ENCODE results near the gene TPGS2. TPM values are rescaled to one million over a fixed set of nuclear protein-coding genes. Genes with fewer than 3 reads are reported as not detected.

TPGS2 gene
- total and polyA plus RNA-seq, 3 donors from 2014 or later, result 338 to 628 (median 546) TPM

GRCh38 chr18:36761186-36761698, 67.6 kb downstream of the TPGS2 start:
- TF ChIP-seq POLR2A (IDR thresholded peaks at IDR 0.05) (no peak), CTCF (IDR thresholded peaks at IDR 0.05) (no peak)
- Histone ChIP-seq H3K27ac (no peak overlapping the region), H3K4me3 (peak overlapping the region in 1 of 2 donors; percentile 36), H3K9me3 (no peaks in the 10 kb centered on the region), H3K27me3 (no peaks in the 10 kb centered on the region), H3K36me3 (ENCODE audit: low read depth, missing control alignments) (no peaks in the 10 kb centered on the region), H3K4me1 (no peaks in the 10 kb centered on the region)
- intact Hi-C loops (cut with DNase I; ENCODE audit: low total_unique reads), result no loop called here
- no peak for DNase-seq
- 70 to 71% methylated on average over 12 of the region's 12 CpGs for WGBS, 2 donors

GRCh38 chr18:36760598-36760997, 68.2 kb downstream of the TPGS2 start:
- Histone ChIP-seq H3K4me3 (peak overlapping the region in 1 of 2 donors; percentile 36), H3K27ac (no peak overlapping the region), H3K36me3 (ENCODE audit: low read depth, missing control alignments) (no peaks in the 10 kb centered on the region), H3K4me1 (no peaks in the 10 kb centered on the region), H3K27me3 (no peaks in the 10 kb centered on the region), H3K9me3 (no peaks in the 10 kb centered on the region)
- intact Hi-C loops (cut with DNase I; ENCODE audit: low total_unique reads), result no loop called here
- TF ChIP-seq CTCF (IDR thresholded peaks at IDR 0.05), result no peak
- no peak for DNase-seq
- 66 to 88% methylated on average over 29 of the region's 29 CpGs for WGBS, 2 donors

- 67 to 71% methylated on average over 6 of the region's 6 CpGs for WGBS, 2 donors
- Histone ChIP-seq H3K36me3 (ENCODE audit: low read depth, missing control alignments) (no peaks in the 10 kb centered on the region), H3K27me3 (no peaks in the 10 kb centered on the region), H3K9me3 (no peaks in the 10 kb centered on the region), H3K27ac (no peak overlapping the region), H3K4me1 (no peaks in the 10 kb centered on the region), H3K4me3 (no peak overlapping the region)
- no peak for DNase-seq
- intact Hi-C loops (cut with DNase I; ENCODE audit: low total_unique reads), result loop anchor here (5.0 kb wide), 1 partner anchor 72 kb away; no protein-coding TSS in a partner anchor
- no peak for TF ChIP-seq CTCF (IDR thresholded peaks at IDR 0.05)
- TF ChIP-seq POLR2A (IDR thresholded peaks at IDR 0.05), result no peak
These were observed 69.5 kb downstream of the TPGS2 start for GRCh38 chr18:36759167-36759776.

GRCh38 chr18:36758623-36759022, 70.2 kb downstream of the TPGS2 start:
- H3K4me1 ChIP-seq, result no peaks in the 10 kb centered on the region
- no peak for DNase-seq
- TF ChIP-seq CTCF (IDR thresholded peaks at IDR 0.05) (no peak), POLR2A (IDR thresholded peaks at IDR 0.05) (no peak)
- H3K4me3 ChIP-seq, result no peak overlapping the region
- no peak overlapping the region for H3K27ac ChIP-seq
- H3K27me3 ChIP-seq, result no peaks in the 10 kb centered on the region
- intact Hi-C loops (cut with DNase I; ENCODE audit: low total_unique reads), result loop anchor here (5.0 kb wide), 1 partner anchor 71 kb away; no protein-coding TSS in a partner anchor
- 71 to 82% methylated on average over 10 of the region's 10 CpGs for WGBS, 2 donors
- H3K36me3 ChIP-seq (ENCODE audit: low read depth, missing control alignments), result no peaks in the 10 kb centered on the region
- H3K9me3 ChIP-seq, result no peaks in the 10 kb centered on the region

- intact Hi-C loops (cut with DNase I; ENCODE audit: low total_unique reads), result loop anchor here (5.0 kb wide), 1 partner anchor 71 kb away; no protein-coding TSS in a partner anchor
- Histone ChIP-seq H3K27me3 (no peaks in the 10 kb centered on the region), H3K4me1 (no peaks in the 10 kb centered on the region), H3K36me3 (ENCODE audit: low read depth, missing control alignments) (no peaks in the 10 kb centered on the region), H3K9me3 (no peaks in the 10 kb centered on the region), H3K4me3 (no peak overlapping the region), H3K27ac (no peak overlapping the region)
- WGBS, 2 donors, result 79 to 92% methylated on average over 3 of the region's 3 CpGs
- DNase-seq, result no peak
- no peak for TF ChIP-seq CTCF (IDR thresholded peaks at IDR 0.05)
These were observed 70.8 kb downstream of the TPGS2 start for GRCh38 chr18:36757991-36758390.
